Coronary artery (tissue), 2 donors: ENCODE data around the gene IMP3.
"Not testable (repeated sequence)": the region's sequence is repeated elsewhere in the genome, so short reads cannot be mapped to it uniquely, and the experiment has no call there.

Experiments used
- DNase-seq: peaks from one replicate; pipeline ENCODE4 v3.0.0-alpha.2; 2017; ENCODE audit warnings: low spot score
- H3K27ac ChIP-seq, 2 donors: fragments of 200-600 bp; sonication (generic); one replicate each; pipeline ENCODE4 v1.5.1; 2016 to 2019
- H3K4me3 ChIP-seq: fragments of 200-600 bp; sonication (generic); 2 replicates; pipeline ENCODE4 v1.5.1; 2016; ENCODE audit warnings: mild to moderate bottlenecking, moderate library complexity
- TF ChIP-seq, protein P1 (sequence below): fragments of 200-600 bp; sonication (generic); IDR thresholded peaks from one replicate; pipeline ENCODE4 v1.5.1; 2019; ENCODE audit warnings: antibody characterized with exemption

IMP3 gene, protein sequence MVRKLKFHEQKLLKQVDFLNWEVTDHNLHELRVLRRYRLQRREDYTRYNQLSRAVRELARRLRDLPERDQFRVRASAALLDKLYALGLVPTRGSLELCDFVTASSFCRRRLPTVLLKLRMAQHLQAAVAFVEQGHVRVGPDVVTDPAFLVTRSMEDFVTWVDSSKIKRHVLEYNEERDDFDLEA

DNA sequence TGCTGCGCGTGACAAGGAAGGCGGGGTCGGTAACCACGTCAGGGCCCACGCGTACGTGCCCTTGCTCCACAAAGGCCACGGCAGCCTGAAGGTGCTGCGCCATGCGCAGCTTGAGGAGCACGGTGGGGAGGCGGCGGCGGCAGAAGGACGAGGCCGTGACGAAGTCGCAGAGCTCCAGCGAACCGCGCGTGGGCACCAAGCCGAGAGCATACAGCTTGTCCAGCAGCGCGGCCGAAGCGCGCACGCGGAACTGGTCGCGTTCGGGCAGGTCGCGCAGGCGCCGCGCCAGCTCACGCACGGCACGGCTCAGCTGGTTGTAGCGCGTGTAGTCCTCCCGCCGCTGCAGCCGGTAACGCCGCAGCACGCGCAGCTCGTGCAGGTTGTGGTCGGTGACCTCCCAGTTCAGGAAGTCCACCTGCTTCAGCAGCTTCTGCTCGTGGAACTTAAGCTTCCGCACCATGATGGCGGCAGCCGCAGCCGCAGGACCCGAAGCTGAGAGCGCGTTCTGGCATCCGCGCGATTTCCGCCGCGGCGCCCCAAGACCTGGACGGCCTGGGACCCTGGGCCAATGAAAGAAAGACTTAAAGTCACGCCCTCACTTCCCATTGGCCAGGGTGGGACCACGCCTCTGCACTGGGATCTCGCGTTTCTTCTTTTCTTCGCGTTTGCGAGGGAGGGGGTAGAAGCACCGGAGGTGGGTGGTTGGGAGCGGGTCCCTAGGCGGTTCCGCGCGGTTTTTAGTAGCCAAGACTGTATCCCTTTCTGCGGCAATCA, at the start of gene IMP3:
TSS of gene IMP3 (minus strand) at position 516 of the 774 bp plus-strand sequence. CDS start at position 460, 56 bp downstream.
- H3K27ac ChIP-seq = peak within 1 kb of the TSS; percentile 89 to 96

DNA sequence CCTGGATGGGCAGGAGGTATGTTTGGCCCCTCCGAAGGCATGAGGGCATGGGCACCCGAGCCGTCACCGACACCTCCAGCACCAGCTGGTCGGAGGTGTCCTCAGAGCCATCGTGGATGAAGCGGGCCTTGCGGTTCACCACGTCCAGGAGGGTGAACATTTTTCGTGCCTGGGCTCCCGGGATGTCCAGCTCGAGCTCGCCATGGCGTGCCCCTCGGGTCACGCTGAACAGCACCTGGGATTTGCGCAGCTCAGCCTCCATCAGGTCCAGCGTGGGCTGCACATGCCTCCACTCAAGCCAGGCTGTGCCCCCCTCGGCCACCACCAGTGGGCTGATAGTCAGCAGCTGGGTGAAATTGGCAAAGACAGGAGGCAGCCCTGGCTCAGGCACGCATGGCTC, 49.4 kb upstream of the IMP3 start:
- H3K4me3 ChIP-seq, DNase-seq: not testable (repeated sequence)
- peak overlapping the region in 1 of 2 donors; percentile 17 for H3K27ac ChIP-seq

More for the DNA sequence above, at the start of gene IMP3:
- H3K4me3 ChIP-seq = peak within 1 kb of the TSS; percentile 97
- TF ChIP-seq, protein P1, sequence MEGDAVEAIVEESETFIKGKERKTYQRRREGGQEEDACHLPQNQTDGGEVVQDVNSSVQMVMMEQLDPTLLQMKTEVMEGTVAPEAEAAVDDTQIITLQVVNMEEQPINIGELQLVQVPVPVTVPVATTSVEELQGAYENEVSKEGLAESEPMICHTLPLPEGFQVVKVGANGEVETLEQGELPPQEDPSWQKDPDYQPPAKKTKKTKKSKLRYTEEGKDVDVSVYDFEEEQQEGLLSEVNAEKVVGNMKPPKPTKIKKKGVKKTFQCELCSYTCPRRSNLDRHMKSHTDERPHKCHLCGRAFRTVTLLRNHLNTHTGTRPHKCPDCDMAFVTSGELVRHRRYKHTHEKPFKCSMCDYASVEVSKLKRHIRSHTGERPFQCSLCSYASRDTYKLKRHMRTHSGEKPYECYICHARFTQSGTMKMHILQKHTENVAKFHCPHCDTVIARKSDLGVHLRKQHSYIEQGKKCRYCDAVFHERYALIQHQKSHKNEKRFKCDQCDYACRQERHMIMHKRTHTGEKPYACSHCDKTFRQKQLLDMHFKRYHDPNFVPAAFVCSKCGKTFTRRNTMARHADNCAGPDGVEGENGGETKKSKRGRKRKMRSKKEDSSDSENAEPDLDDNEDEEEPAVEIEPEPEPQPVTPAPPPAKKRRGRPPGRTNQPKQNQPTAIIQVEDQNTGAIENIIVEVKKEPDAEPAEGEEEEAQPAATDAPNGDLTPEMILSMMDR = no peak
- peak; percentile 97 for DNase-seq

DNA sequence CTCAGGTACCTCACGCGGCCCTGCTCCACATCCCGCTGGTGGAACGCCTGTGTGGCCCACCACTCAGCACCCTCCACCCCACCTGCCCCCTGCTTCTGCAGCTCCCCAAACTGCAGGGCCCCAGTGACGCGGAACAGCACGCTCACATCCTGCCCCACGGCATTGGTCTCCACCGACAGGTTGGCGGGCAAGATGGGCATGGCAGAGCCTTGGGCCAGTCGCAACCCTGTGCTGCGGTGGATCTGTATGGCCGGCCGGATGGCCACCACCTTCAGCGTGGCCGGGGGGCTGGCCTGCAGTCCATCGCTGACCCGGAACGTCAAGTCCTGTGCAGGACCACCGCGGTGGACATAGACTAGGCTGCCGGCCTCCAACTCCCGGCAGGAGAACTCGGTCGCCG, 48.8 kb upstream of the IMP3 start:
- no peak for DNase-seq
- peak overlapping the region in 1 of 2 donors; percentile 74 for H3K27ac ChIP-seq
- TF ChIP-seq, protein P1 = no peak
- no peak overlapping the region for H3K4me3 ChIP-seq

DNA sequence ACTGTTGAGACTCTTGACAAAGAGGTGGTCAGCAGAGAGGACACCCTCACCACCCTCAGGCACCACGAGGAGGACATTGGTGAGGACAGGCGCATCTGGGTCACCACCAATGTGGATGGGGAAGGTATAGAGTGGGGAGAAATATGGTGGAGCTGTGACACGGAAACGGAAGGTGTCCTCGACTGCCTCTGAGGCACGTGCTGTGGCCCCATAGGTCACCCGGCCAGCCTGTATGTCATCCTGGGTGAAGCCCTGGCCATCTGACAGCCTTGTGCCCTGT, 48.2 kb upstream of the IMP3 start:
- TF ChIP-seq, protein P1 = no peak
- H3K27ac ChIP-seq = peak overlapping the region in 1 of 2 donors; percentile 74
- no peak overlapping the region for H3K4me3 ChIP-seq
- no peak for DNase-seq

DNA sequence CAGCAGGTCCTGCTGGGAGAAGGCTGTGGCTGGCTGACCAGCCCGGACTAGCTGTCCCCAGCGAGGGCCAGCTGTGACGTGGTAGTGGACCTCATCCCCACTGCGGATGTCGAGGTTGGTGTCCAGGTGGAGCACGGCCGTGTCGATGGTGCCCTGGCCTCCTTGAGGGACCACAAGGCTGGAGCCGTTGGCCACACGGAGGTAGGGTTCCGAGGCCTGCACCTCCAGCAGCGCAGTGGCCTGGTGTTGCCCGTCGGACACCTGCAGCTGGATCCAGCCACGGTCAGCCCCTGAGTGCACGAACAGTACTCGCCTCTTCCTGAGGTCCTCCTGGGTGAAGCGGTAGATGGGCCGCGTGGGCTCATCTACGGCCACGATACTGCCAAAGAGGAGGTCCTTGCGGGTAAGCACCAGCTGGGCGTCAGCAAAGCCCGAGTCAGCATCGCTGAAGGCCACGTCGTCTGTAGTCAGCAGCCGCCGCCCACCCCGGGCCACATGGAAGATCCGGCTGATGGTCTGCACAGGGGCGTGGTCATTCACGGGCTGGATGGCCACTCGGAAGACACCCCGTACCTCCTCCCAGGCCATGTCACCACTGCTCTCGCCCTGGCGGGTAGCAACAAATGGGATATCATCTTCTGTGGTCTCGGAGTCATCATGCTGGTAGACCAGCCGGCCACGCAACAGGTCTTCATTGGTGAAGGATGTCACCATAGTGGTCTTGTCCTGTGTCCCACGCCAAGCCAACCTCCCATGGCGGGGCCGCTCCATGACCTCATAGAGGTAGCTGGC, 47.7 kb upstream of the IMP3 start:
- Histone ChIP-seq H3K4me3 (no peak overlapping the region), H3K27ac (peak overlapping the region in 1 of 2 donors; percentile 74)
- TF ChIP-seq, protein P1 = no peak
- no peak for DNase-seq

DNA sequence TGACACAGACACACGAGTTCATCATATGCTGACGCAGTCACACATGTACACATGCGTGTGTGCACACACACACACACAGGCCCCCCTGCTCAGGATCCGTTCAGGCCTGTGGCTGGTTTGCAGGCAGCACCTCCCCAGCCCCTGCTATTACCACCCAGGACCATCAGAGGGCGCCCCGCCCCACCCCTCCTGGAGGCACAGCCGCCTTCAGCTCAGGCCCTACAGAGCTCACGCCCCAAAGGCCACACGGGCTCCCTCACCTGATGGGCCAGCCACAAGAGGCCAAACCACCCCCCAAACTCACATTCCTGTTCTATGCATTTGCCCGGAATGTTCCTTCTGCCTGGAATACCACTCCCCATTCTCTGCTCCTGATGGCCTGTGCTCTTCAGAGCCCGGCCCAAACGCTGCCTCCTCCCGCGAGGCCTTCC, 46.2 kb upstream of the IMP3 start:
- H3K4me3 ChIP-seq, DNase-seq: not testable (repeated sequence)
- TF ChIP-seq, protein P1 = peak; percentile 86
- peak overlapping the region in 1 of 2 donors; percentile 74 for H3K27ac ChIP-seq

DNA sequence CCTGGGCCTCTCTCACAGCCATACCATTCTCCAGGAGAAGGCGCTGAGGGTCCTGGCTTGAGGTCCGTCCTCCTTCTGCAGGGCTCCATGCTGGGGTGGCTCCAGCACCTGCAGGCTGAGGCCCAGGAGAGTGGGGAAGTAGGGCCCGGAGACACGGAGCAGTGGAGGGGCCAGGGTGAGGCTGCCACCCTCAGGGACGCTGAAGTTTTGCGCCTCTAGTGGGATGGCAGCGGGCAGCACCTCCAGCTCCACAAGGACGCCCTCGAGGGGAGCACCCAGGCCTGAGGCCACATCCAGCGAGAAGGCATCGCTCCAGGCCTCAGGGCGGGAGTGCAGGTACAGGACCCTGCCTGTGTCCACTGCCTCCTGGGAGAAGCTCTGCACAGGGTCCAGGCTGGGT, 45.2 kb upstream of the IMP3 start:
- TF ChIP-seq, protein P1 = no peak
- Histone ChIP-seq H3K4me3 (no peak overlapping the region), H3K27ac (peak overlapping the region in 1 of 2 donors; percentile 11)
- DNase-seq = no peak
